ENCODE results near the gene PIK3R5. TPM values are rescaled to one million over a fixed set of nuclear protein-coding genes. Genes with fewer than 3 reads are reported as not detected.
A peak's percentile ranks its signal among the peaks of the same experiment; 100 is the strongest.

Gene PIK3R5
- polyA plus RNA-seq, 3 donors from 2014 or later = 26.7 to 90.9 (median 28.9) TPM

DNA sequence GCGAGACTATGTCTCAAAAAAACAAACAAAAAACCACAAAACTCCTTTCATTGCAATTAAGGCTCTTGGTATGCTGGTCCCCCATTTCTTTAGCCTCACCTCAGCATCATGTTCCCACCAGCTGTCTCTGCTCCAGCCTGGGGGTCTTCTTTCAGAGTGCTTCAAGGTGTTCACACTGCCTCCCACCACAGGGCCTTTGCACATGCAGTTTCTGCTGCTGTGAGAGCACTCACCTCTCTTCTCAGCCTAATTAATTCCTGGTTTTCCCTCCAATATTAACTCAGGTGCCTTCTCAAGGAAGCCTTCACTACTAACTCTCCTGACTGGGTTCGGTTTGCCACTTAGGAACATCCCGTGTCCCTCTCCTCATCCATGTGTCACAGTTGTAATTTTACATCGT is 82.2 kb downstream of the PIK3R5 start:
- H3K9me3 Mint-ChIP-seq = no peaks in the 10 kb centered on the region
- H3K27me3 Mint-ChIP-seq (ENCODE audit: low read depth in 3 of 3) = peaks cover 6 to 34% (median 31%) of the 10 kb centered on the region in 3 donors
- peak overlapping the region in 4 of 6 donors; percentile 72 to 77 (median 74) for H3K27ac Mint-ChIP-seq
- H3K4me1 Mint-ChIP-seq = peaks cover 3 to 13% of the 10 kb centered on the region in 2 donors
- peaks cover 25 to 55% (median 30%) of the 10 kb centered on the region in 3 donors for H3K36me3 Mint-ChIP-seq
- DNase-seq = no peak
- no peak overlapping the region for H3K4me3 Mint-ChIP-seq

DNA sequence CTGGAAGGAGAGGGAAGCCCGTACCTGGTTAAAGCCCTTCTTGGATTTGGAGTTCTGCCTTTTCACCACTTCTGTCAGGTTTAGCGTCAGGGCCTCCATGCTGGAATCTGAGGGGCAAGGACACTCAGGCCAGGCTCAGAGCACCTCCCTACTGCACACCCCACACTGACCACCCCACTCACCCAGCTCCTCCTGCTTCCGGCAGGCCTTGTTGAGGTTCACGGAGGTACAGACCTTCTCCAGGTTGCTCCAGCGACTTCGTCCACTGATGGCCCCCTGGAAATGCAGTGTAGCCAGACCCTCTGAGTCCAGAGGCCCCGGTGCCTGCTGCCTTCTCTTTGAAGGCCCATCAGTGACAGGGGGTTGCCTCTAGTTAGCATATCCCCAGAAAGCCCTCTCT is 83.9 kb downstream of the PIK3R5 start:
- Mint-ChIP-seq H3K27me3 (ENCODE audit: low read depth in 3 of 3) (peaks cover 4 to 45% (median 36%) of the 10 kb centered on the region in 3 donors), H3K27ac (peak overlapping the region in 3 of 6 donors; percentile 14 to 49 (median 28)), H3K36me3 (peaks cover 37 to 58% (median 37%) of the 10 kb centered on the region in 3 donors), H3K4me3 (no peak overlapping the region), H3K4me1 (peaks cover 3 to 17% of the 10 kb centered on the region in 2 donors), H3K9me3 (no peaks in the 10 kb centered on the region)
- no peak for DNase-seq

DNA sequence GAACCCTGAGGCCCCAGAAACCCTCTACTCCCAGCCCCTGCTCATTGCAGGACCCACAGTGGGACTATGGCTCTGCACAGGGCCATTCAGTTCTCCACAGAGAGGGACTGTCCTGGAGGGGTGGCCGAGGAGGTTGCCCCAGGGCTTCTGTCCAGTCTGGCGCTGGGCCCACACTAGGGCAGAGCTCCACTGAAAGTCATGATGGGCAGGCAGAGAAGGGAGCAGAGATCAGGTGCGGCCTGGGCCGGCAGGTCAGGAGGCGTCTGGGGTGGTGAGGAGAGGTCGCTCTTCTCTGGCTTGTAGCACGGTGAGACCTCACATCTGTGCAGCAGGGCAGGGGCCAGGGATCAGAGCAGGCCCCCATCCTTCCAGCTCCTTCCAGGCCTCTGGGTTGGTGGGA is 85.0 kb downstream of the PIK3R5 start:
- DNase-seq = no peak
- no peak overlapping the region for H3K4me3 Mint-ChIP-seq
- H3K4me1 Mint-ChIP-seq = peaks cover 3 to 17% of the 10 kb centered on the region in 2 donors
- peaks cover 4 to 47% (median 30%) of the 10 kb centered on the region in 3 donors for H3K27me3 Mint-ChIP-seq (ENCODE audit: low read depth in 3 of 3)
- H3K9me3 Mint-ChIP-seq = no peaks in the 10 kb centered on the region
- H3K27ac Mint-ChIP-seq = peak overlapping the region in 3 of 6 donors; percentile 4 to 51 (median 14)
- H3K36me3 Mint-ChIP-seq = peaks cover 32 to 53% (median 37%) of the 10 kb centered on the region in 3 donors

DNA sequence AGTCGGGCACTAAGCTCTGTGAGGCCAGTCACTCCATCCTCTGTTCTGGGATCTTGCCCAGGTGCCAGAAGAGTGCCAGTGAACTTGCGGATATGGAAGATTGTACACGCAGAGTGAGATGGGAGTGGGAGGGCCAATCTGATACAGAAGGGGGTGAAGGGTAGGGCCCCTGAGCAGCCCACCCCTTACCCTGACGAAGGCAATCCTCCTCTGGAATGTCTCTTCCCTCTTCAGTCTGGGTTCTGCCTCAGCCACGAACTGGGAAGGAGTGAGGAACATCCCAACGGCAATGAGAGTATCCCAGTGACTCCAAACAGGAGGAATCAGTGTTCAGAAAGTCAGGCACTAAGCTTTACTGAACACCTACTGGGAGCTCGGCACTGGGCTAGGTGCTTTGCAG is 86.1 kb downstream of the PIK3R5 start:
- H3K36me3 Mint-ChIP-seq = peaks cover 32 to 53% (median 37%) of the 10 kb centered on the region in 3 donors

DNA sequence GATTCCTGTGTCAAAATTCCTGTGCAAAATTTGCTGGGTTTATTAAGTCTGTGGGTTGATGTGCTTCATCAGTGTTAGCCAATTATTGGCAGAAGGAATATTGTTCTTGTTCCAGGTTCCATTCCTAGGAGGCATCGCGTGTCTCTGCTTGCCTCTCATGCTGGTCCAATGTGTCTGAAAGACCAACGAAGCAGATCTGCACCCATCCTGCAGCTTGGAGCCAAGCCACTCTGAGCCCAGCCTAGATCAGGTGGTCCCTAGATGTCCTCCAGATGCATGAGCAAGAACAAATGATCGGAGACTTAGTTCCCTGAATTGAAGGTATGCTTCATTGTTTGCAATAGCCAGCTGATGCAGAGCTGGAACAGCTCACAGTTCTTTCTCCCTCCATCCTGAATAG is 87.5 kb downstream of the PIK3R5 start:
- Mint-ChIP-seq H3K36me3 (peaks cover 23 to 42% (median 27%) of the 10 kb centered on the region in 3 donors), H3K4me3 (no peak overlapping the region), H3K27ac (peak overlapping the region; percentile 18 to 64 (median 49)), H3K27me3 (ENCODE audit: low read depth in 3 of 3) (peaks cover 1 to 42% (median 30%) of the 10 kb centered on the region in 3 donors), H3K4me1 (peaks cover 6 to 26% of the 10 kb centered on the region in 2 donors), H3K9me3 (no peaks in the 10 kb centered on the region)
- DNase-seq = no peak

More for the DNA sequence above, 86.1 kb downstream of the PIK3R5 start:
- Mint-ChIP-seq H3K27ac (peak overlapping the region in 4 of 6 donors; percentile 11 to 64 (median 54)), H3K4me3 (no peak overlapping the region), H3K27me3 (ENCODE audit: low read depth in 3 of 3) (peaks cover 4 to 50% (median 30%) of the 10 kb centered on the region in 3 donors), H3K4me1 (peaks cover 3 to 26% of the 10 kb centered on the region in 2 donors), H3K9me3 (no peaks in the 10 kb centered on the region)
- DNase-seq = no peak

DNA sequence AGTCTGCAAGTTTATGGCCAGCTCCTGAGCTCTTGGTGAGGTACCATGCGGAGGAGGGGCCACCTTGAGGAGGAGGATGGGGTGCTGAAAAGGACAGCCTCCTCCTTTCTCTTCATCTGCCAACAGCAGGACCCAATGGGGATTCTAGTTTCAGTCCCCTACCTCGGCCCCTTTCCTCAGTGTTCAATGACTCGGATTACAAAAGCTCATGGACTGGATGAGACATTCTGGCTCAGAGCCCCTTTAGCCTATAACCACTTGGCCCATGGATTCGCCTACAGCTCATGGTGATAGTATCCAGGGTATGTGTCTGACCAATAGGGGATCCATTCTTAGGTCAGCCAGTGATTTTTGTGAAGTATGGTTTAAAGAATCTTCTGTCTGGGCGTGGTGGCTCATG is 89.5 kb downstream of the PIK3R5 start:
- Mint-ChIP-seq H3K4me1 (peaks cover 9 to 18% of the 10 kb centered on the region in 2 donors), H3K4me3 (no peak overlapping the region), H3K27ac (peak overlapping the region in 2 of 6 donors; percentile 30 to 42), H3K27me3 (ENCODE audit: low read depth in 3 of 3) (peaks cover 2 to 34% (median 24%) of the 10 kb centered on the region in 3 donors), H3K9me3 (no peaks in the 10 kb centered on the region), H3K36me3 (peaks cover 16 to 28% (median 20%) of the 10 kb centered on the region in 3 donors)
- DNase-seq = no peak

DNA sequence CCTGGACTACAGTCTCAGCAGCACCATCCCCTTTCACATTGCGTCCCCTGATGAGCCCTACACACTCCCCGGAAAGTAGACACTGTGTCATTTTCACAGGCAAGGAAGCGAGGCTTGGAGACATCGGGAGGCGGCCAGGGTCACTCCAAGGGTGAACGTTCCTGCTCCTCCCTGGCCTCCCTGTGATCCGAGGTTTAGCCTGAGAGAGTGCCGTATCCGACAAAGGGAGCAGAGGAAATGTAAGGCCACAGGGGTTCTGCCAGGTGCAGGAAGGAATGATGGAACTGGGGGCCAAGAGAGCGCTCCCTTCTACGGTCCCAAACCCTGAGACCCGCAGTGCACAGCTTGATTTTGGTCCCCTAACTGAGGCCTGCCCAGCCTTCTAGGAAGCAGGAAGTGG is 90.1 kb downstream of the PIK3R5 start:
- Mint-ChIP-seq H3K27me3 (ENCODE audit: low read depth in 3 of 3) (peaks cover 2 to 34% (median 20%) of the 10 kb centered on the region in 3 donors), H3K36me3 (peaks cover 16 to 24% (median 20%) of the 10 kb centered on the region in 3 donors), H3K27ac (peak overlapping the region in 2 of 6 donors; percentile 48 to 65), H3K4me1 (peaks cover 9 to 24% of the 10 kb centered on the region in 2 donors), H3K4me3 (no peak overlapping the region), H3K9me3 (no peaks in the 10 kb centered on the region)
- no peak for DNase-seq

DNA sequence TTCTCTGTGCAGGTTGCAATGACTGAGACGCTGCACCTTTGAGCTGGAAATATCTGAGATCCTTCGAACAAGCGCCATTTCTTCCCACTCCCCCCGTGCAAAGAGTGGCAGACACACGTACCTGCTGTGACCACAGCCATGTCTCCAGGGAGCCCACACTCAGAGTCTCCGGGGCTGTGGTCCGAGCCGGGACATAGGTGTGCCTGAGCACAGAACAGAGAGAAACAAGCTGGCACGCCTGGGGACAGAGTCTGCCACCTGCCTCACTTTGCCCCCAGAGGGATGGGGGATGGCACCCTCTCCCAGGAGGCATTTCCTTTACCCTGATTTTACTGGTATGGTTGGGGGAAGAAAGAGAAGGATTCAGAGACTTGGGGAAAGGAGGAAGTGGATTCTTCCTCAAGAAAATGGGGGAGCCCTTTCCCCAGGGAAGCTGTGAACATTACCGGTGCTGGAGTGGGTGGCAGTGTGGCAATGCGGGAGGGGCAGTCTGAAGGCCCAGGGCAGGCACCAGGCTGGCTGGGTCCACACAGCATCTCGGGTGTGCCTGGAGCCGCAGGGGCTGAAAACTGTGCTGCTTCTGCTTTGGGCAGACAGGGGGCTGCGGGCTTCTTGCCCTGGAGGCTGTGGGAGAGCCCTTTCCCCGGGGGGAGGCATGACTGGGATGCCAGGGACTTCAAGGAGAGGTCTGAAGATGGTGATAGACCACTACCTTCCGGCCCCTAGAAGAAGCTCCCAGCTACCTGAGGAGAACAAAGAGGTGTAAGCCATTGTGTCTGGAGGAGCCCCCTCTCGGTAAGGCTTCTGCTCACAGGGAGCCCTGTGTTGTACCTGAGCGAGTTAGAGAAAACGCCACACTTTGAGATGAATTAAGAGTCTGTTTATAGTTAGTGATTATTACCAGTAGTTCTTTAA is 91.4 kb downstream of the PIK3R5 start:
- Mint-ChIP-seq H3K4me3 (no peak overlapping the region), H3K36me3 (peaks cover 10 to 17% (median 14%) of the 10 kb centered on the region in 3 donors), H3K27me3 (ENCODE audit: low read depth in 3 of 3) (peaks cover 2 to 27% (median 16%) of the 10 kb centered on the region in 3 donors), H3K4me1 (peaks cover 14 to 37% of the 10 kb centered on the region in 2 donors), H3K27ac (peak overlapping the region in 1 of 6 donors; percentile 29), H3K9me3 (no peaks in the 10 kb centered on the region)
- no peak for DNase-seq

DNA sequence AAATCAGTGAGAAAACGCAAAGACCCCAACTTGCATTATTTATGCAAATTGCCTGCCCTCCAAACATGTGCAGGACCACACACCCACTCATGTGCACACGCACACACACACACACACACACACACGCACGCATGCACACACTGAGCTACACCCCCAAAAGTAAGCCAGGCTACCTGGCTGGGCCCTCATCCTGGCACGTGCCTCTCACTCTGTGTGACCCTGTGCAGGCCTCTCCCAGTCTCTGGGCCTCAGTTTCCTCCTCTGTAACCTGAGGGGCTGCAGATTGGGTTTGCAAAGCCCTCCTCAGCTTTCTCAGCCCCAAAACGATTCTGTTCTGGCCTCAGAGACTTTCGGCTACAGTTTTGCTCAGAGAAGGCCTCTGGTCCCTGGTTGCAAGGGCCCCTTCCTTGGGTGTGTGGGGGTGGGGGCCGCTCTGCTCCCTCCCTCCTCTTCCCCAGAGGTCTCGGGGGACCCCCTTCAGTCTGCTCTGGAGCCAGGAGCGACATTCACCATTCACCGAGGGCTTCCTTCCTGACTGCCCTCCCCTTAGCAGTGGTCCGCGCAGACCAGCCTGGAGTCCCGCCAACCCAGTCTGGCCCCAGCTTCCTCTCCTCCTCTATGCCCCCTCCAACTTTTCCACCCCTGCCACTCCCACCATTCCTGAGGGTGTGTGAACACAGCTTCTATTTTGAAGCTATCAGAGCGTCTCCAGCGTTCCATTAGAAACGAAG is 92.6 kb downstream of the PIK3R5 start:
- Mint-ChIP-seq H3K4me1 (peaks cover 25 to 40% of the 10 kb centered on the region in 2 donors), H3K27me3 (ENCODE audit: low read depth in 3 of 3) (peaks cover 2 to 19% (median 11%) of the 10 kb centered on the region in 3 donors), H3K4me3 (no peak overlapping the region), H3K36me3 (peaks cover 5 to 6% (median 6%) of the 10 kb centered on the region in 3 donors), H3K27ac (peak overlapping the region in 2 of 6 donors; percentile 26 to 57), H3K9me3 (no peaks in the 10 kb centered on the region)
- no peak for DNase-seq

DNA sequence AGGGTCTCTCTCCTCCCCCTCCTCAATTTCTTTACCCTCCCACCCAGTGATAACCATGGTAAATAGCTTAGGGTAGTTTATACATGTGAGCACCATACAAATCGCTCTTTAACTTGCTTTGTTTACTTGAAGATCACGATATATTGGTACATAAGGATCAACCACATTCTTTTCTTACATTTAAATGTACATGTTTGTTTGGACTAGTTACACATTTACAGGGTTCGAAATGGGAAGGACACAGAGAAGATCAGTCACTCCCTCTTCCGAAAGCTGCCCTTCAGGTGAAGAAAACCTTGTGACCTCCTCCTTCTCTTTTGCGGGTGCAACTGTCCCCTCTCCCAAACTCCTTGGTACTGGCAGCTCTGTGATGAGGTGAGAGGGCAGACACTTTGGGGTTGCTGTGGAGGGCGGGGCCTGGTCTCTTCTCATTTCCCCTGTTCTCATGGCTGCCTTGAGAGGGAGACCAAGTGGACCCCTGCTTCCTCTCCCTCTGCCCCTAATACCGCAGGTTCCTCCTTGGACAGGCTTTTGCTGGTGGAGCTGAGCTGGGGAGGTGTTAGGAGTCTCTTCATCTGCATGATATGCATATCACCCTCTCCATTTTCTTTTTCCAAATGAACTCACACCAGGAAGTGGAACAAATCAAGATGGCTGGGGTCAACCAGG is 93.3 kb downstream of the PIK3R5 start:
- H3K36me3 Mint-ChIP-seq = no peaks in the 10 kb centered on the region
- no peaks in the 10 kb centered on the region for H3K9me3 Mint-ChIP-seq
- no peak overlapping the region for H3K4me3 Mint-ChIP-seq
- peaks cover 32 to 47% of the 10 kb centered on the region in 2 donors for H3K4me1 Mint-ChIP-seq
- no peak for DNase-seq
- H3K27me3 Mint-ChIP-seq (ENCODE audit: low read depth in 3 of 3) = peaks cover 2 to 13% (median 12%) of the 10 kb centered on the region in 3 donors
- peak overlapping the region in 1 of 6 donors; percentile 8 for H3K27ac Mint-ChIP-seq

DNA sequence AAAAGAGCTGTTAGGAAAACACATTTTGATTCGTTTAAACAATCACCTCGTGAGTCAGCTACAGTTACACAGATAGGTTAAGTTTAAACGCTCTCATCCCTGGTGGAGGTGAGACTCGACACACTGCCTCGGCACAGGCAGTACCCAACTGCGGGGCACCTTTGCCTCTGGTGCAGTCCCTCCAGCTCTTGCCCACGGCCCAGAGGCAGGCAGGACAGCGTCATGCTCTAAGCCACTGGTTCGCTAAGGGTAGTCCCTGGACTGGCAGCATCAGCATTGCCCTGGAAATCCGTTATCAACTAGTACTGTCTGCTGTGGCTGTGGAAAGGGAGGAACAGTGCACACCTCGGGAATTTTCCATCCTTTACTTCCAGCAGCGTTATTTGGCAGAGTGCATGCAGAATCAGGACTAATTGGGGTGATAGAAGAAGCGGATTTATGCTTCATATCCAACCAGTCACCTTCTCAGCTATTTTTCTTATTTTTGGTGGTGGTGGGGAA is 94.4 kb downstream of the PIK3R5 start:
- H3K4me1 Mint-ChIP-seq = peaks cover 40 to 55% of the 10 kb centered on the region in 2 donors
- H3K27ac Mint-ChIP-seq = no peak overlapping the region
- no peak for DNase-seq
- H3K9me3 Mint-ChIP-seq = no peaks in the 10 kb centered on the region
- peaks cover 2 to 13% (median 8%) of the 10 kb centered on the region in 3 donors for H3K27me3 Mint-ChIP-seq (ENCODE audit: low read depth in 3 of 3)
- no peak overlapping the region for H3K4me3 Mint-ChIP-seq
- no peaks in the 10 kb centered on the region for H3K36me3 Mint-ChIP-seq

DNA sequence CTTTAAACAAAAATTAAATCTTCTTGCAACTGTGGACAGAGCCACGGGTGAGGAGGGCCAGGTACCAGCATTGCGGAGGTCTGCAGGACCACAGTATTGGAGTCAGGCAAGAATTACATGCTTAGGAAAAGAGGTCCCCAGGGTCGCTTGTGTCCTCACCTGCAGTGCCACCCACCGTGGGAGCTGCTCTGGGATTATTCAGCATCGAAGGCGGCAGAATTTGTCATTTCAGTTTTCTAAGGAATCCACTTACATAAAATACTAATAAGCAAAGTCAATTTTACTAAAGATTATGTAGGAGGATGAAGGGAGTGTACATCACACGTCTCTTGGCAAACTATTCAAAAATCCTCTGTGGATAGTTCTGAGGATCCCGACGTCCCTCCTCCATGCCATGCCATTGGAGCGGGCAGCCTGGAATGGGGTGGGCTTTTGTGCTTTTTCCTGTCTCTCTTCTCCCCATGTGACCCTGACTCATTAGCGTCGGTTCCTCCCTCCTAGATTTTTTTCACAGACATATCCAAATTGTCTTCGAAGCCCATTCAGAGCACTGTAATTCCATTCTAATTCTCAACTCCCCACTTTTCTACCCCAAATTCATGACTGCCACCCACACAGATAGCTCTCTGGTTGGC is 95.0 kb downstream of the PIK3R5 start:
- peaks cover 2 to 13% (median 5%) of the 10 kb centered on the region in 3 donors for H3K27me3 Mint-ChIP-seq (ENCODE audit: low read depth in 3 of 3)
- peak overlapping the region in 1 of 6 donors; percentile 49 for H3K27ac Mint-ChIP-seq
- no peaks in the 10 kb centered on the region for H3K36me3 Mint-ChIP-seq
- no peak for DNase-seq
- peaks cover 40 to 55% of the 10 kb centered on the region in 2 donors for H3K4me1 Mint-ChIP-seq
- H3K9me3 Mint-ChIP-seq = no peaks in the 10 kb centered on the region
- no peak overlapping the region for H3K4me3 Mint-ChIP-seq
